ENCODE data around the gene OXNAD1. TPM values are rescaled to one million over a fixed set of nuclear protein-coding genes. Genes with fewer than 3 reads are reported as not detected.

Gene OXNAD1
- total RNA-seq, 1 donor = 15.7 TPM

- no peak for DNase-seq (ENCODE audit: low read depth)
- TF ChIP-seq, protein P1, sequence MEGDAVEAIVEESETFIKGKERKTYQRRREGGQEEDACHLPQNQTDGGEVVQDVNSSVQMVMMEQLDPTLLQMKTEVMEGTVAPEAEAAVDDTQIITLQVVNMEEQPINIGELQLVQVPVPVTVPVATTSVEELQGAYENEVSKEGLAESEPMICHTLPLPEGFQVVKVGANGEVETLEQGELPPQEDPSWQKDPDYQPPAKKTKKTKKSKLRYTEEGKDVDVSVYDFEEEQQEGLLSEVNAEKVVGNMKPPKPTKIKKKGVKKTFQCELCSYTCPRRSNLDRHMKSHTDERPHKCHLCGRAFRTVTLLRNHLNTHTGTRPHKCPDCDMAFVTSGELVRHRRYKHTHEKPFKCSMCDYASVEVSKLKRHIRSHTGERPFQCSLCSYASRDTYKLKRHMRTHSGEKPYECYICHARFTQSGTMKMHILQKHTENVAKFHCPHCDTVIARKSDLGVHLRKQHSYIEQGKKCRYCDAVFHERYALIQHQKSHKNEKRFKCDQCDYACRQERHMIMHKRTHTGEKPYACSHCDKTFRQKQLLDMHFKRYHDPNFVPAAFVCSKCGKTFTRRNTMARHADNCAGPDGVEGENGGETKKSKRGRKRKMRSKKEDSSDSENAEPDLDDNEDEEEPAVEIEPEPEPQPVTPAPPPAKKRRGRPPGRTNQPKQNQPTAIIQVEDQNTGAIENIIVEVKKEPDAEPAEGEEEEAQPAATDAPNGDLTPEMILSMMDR (IDR thresholded peaks at IDR 0.05; ENCODE audit: insufficient read depth, low read length) = no peak
- no peak overlapping the region for H3K4me3 ChIP-seq (ENCODE audit: low read depth, low read length)
Measured at GRCh38 chr3:16252243-16252978, 12.6 kb upstream of the OXNAD1 start.

GRCh38 chr3:16252988-16253387 lies 12.0 kb upstream of the OXNAD1 start:
- no peak overlapping the region for H3K4me3 ChIP-seq (ENCODE audit: low read depth, low read length)
- TF ChIP-seq, protein P1 (IDR thresholded peaks at IDR 0.05; ENCODE audit: insufficient read depth, low read length) = no peak
- DNase-seq (ENCODE audit: low read depth) = no peak

DNA sequence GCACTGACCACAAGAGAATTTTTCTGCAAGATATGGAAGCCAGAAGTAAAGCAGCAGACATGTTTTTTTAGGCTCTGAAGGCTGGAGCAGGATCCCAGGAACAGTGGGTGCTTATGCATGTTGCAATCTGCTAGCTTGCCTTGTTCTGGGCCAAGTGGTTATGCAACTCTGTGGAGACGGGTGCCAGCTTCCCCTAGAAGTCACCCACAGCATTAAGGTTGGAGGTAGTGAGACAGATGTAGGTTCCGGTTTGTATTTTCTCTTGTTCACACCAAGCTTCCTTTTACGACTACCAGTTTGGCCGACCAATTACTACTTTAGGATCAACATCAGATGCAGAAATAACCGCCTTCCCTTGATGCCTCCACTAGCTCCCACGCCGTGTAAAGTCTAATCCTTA lies 11.4 kb upstream of the OXNAD1 start:
- DNase-seq (ENCODE audit: low read depth) = peak; percentile 64
- TF ChIP-seq, protein P1 (IDR thresholded peaks at IDR 0.05; ENCODE audit: insufficient read depth, low read length) = no peak
- no peak overlapping the region for H3K4me3 ChIP-seq (ENCODE audit: low read depth, low read length)

GRCh38 chr3:16254916-16255315 lies 10.1 kb upstream of the OXNAD1 start:
- TF ChIP-seq, protein P1 (IDR thresholded peaks at IDR 0.05; ENCODE audit: insufficient read depth, low read length) = no peak
- H3K4me3 ChIP-seq (ENCODE audit: low read depth, low read length) = no peak overlapping the region
- DNase-seq (ENCODE audit: low read depth) = no peak

- DNase-seq (ENCODE audit: low read depth) = no peak
- no peak overlapping the region for H3K4me3 ChIP-seq (ENCODE audit: low read depth, low read length)
- TF ChIP-seq, protein P1 (IDR thresholded peaks at IDR 0.05; ENCODE audit: insufficient read depth, low read length) = no peak
Measured at GRCh38 chr3:16255326-16255725, 9.7 kb upstream of the OXNAD1 start.

- no peak for DNase-seq (ENCODE audit: low read depth)
- no peak overlapping the region for H3K4me3 ChIP-seq (ENCODE audit: low read depth, low read length)
- TF ChIP-seq, protein P1 (IDR thresholded peaks at IDR 0.05; ENCODE audit: insufficient read depth, low read length) = no peak
Measured at GRCh38 chr3:16255726-16256125, 9.3 kb upstream of the OXNAD1 start.

- no peak overlapping the region for H3K4me3 ChIP-seq (ENCODE audit: low read depth, low read length)
- DNase-seq (ENCODE audit: low read depth) = no peak
- TF ChIP-seq, protein P1 (IDR thresholded peaks at IDR 0.05; ENCODE audit: insufficient read depth, low read length) = no peak
Measured at GRCh38 chr3:16257309-16257708, 7.7 kb upstream of the OXNAD1 start.

All from fibroblast of the aortic adventitia (primary cell).